K562 (cell line): ENCODE results near the gene BMPER. TPM values are rescaled to one million over a fixed set of nuclear protein-coding genes. Genes with fewer than 3 reads are reported as not detected.

ENCODE experiments used
- ATAC-seq: fragments of 200-7000 bp; cut with Tn5 transposase; 3 replicates; pipeline ENCODE4 v1.9.1; 2020; ENCODE audit warnings: moderate library complexity
- BruUV-seq: library from RNA; stranded (reverse); fragments of 400-500 nt; replicated peaks from 2 replicates; lab custom pipeline; 2021; lab: Mats Ljungman, UMichigan
- CTCF ChIA-PET: fragments of 300-600 bp; formaldehyde crosslinking; extraction: SDS; loops from one replicate; lab custom pipeline; 2021; ENCODE audit warnings: low intra/inter-chr PET ratio; lab: Yijun Ruan, JAX
- POLR2A ChIA-PET: fragments of 300-600, 350-650 bp; sonication (Branson Sonifier 250); formaldehyde crosslinking; extraction: SDS; loops from one replicate; lab custom pipeline; 2021; ENCODE audit warnings: antibody characterized with exemption, inconsistent platforms; lab: Yijun Ruan, JAX
- DNase-seq, 4 experiments: peaks; one replicate each; pipeline versions ENCODE4 v3.0.0 to v3.0.0-alpha.2; 2011 to 2018; ENCODE audit warnings: low spot score in 3 of 4, mixed read lengths in 3 of 4; ENCODE audit errors: extremely low read depth in 1 of 4
- FAIRE-seq: peaks from 2 replicates; lab custom pipeline; 2011; peaks lifted over from hg19 to GRCh38; lab: Jason Lieb, UNC
- H2AFZ ChIP-seq: 2 replicates; pipeline ENCODE4 v1.6.0; 2011; ENCODE audit warnings: low read depth, low read length, control low read depth, inconsistent platforms
- H3K27ac ChIP-seq: fragments of 200-600 bp; 3 replicates; pipeline ENCODE4 v1.8.0; 2011; ENCODE audit warnings: low read depth, mild to moderate bottlenecking, control low read depth, inconsistent platforms, low read length, moderate library complexity, mixed read lengths; ENCODE audit errors: extremely low read depth
- H3K27me3 ChIP-seq, 2 experiments: fragments of 300-600 bp in 1 of 2; 2 replicates in 1 of 2; 3 replicates in 1 of 2; pipeline versions ENCODE4 v1.6.0 to v1.8.0; 2011; ENCODE audit warnings: inconsistent platforms in 2 of 2, low read length in 2 of 2, mild to moderate bottlenecking in 1 of 2, mixed read lengths in 1 of 2, moderate library complexity in 1 of 2; ENCODE audit not compliant: control insufficient read depth in 2 of 2, insufficient read depth in 2 of 2
- H3K36me3 ChIP-seq: fragments of 300-600 bp; 3 replicates; pipeline ENCODE4 v1.8.0; 2011; ENCODE audit warnings: mild to moderate bottlenecking, low read length, inconsistent platforms; ENCODE audit not compliant: control insufficient read depth, insufficient read depth
- H3K4me1 ChIP-seq, 2 experiments: fragments of 200-600 bp in 1 of 2; replicated peaks in 1 of 2; 2 replicates in 1 of 2; 3 replicates in 1 of 2; pipeline versions ENCODE4 v1.5.1 to v1.8.0; 2011; ENCODE audit warnings: inconsistent platforms in 2 of 2, low read length in 2 of 2, mild to moderate bottlenecking in 1 of 2, mixed read lengths in 1 of 2, moderate library complexity in 1 of 2; ENCODE audit not compliant: control insufficient read depth in 2 of 2, insufficient read depth in 2 of 2
- H3K4me2 ChIP-seq: 2 replicates; pipeline ENCODE4 v1.6.1; 2011; ENCODE audit warnings: low read length, control low read depth, inconsistent platforms, mixed read lengths; ENCODE audit not compliant: insufficient read depth
- H3K4me3 ChIP-seq: fragments of 200-600 bp; sonication (generic), shearing (Covaris generic); 2 replicates; pipeline ENCODE4 v1.5.1; 2016; ENCODE audit warnings: control low read depth, inconsistent platforms
- H3K79me2 ChIP-seq: fragments of 200-600 bp; 3 replicates; pipeline ENCODE4 v1.8.0; 2011; ENCODE audit warnings: low read length, inconsistent platforms; ENCODE audit not compliant: control insufficient read depth, insufficient read depth
- H3K9ac ChIP-seq, 2 experiments: 2 replicates each; pipeline versions ENCODE4 v1.6.0 to v1.6.1; 2011; ENCODE audit warnings: low read depth in 2 of 2, low read length in 2 of 2, control low read depth in 1 of 2, inconsistent platforms in 1 of 2, mild to moderate bottlenecking in 1 of 2, mixed read lengths in 1 of 2; ENCODE audit not compliant: insufficient read depth in 1 of 2
- H3K9me1 ChIP-seq: one replicate; pipeline ENCODE4 v1.6.0; 2011; ENCODE audit warnings: inconsistent platforms, mild to moderate bottlenecking, low read length, moderate library complexity; ENCODE audit not compliant: control insufficient read depth, insufficient read depth
- H3K9me3 ChIP-seq: replicated peaks from 2 replicates; pipeline ENCODE4 v1.5.1; 2011; ENCODE audit warnings: low read depth, low read length, inconsistent platforms; ENCODE audit not compliant: control insufficient read depth, insufficient read depth
- H4K20me1 ChIP-seq: replicated peaks from 2 replicates; pipeline ENCODE4 v1.6.1; 2011; ENCODE audit warnings: low read length, inconsistent platforms, mixed read lengths; ENCODE audit not compliant: control insufficient read depth, insufficient read depth
- BRCA1 ChIP-seq, 2 experiments: fragments of 450-650 bp in 1 of 2; sonication (generic) in 1 of 2; formaldehyde crosslinking in 1 of 2; IDR thresholded peaks; 2 replicates each; pipeline versions ENCODE4 v1.5.0 to v1.6.1; 2017 to 2020; ENCODE audit warnings: mild to moderate bottlenecking in 1 of 2, missing genetic modification reagents in 1 of 2
- CBX1 ChIP-seq: sonication (generic); IDR thresholded peaks from 2 replicates; pipeline ENCODE4 v1.6.1; 2016; ENCODE audit warnings: antibody characterized with exemption, low read depth, mild to moderate bottlenecking
- CBX8 ChIP-seq: fragments of 200-600 bp; sonication (generic); IDR thresholded peaks from 2 replicates; pipeline ENCODE4 v1.6.1; 2012; ENCODE audit warnings: borderline replicate concordance, mixed run types, low read depth, mild to moderate bottlenecking, moderate library complexity, mixed read lengths, low read length, control low read depth, inconsistent platforms; ENCODE audit not compliant: poor library complexity, severe bottlenecking; ENCODE audit errors: extremely low read depth
- EGR1 ChIP-seq: fragments of 450-650 bp; conservative IDR thresholded peaks from 2 replicates; pipeline ENCODE4 v1.6.1; 2017; ENCODE audit warnings: mild to moderate bottlenecking
- GATAD2B ChIP-seq: fragments of 450-650 bp; IDR thresholded peaks from 2 replicates; pipeline ENCODE4 v1.6.1; 2017; ENCODE audit warnings: mild to moderate bottlenecking, borderline replicate concordance
- MED1 ChIP-seq: sonication (generic); formaldehyde crosslinking; IDR thresholded peaks from 2 replicates; pipeline ENCODE4 v1.8.1; 2023; ENCODE audit warnings: missing genetic modification reagents, borderline replicate concordance
- NONO ChIP-seq, 2 experiments: fragments of 200-400 bp in 1 of 2; fragments of 450-650 bp in 1 of 2; formaldehyde crosslinking in 1 of 2; IDR thresholded peaks; 2 replicates each; pipeline ENCODE4 v1.6.1; 2017; ENCODE audit warnings: low read depth in 2 of 2, mild to moderate bottlenecking in 2 of 2, moderate library complexity in 2 of 2, low read length in 1 of 2
- RBM34 ChIP-seq: fragments of 200-400 bp; formaldehyde crosslinking; IDR thresholded peaks from 2 replicates; pipeline ENCODE4 v1.6.1; 2018; ENCODE audit warnings: low read length, borderline replicate concordance; ENCODE audit not compliant: insufficient read depth
- SMAD4 ChIP-seq: fragments of 250-450 bp; sonication (Bioruptor Pico); conservative IDR thresholded peaks from 2 replicates; pipeline ENCODE4 v1.8.0; 2021; ENCODE audit warnings: inconsistent platforms, mild to moderate bottlenecking, moderate library complexity
- TCFL5 ChIP-seq: fragments of 250-450 bp; sonication (Bioruptor Pico); conservative IDR thresholded peaks from 2 replicates; pipeline ENCODE4 v1.6.1; 2021; ENCODE audit warnings: mild to moderate bottlenecking, moderate library complexity, matching md5 sums
- XRCC4 ChIP-seq: IDR thresholded peaks from one replicate; pipeline ENCODE4 v1.6.1; 2011; ENCODE audit not compliant: insufficient read depth, insufficient read length; ENCODE audit errors: extremely low read depth
- ZKSCAN3 ChIP-seq: fragments of 250-450 bp; sonication (Bioruptor Pico); IDR thresholded peaks from 2 replicates; pipeline ENCODE4 v1.4.0; 2020
- ZNF124 ChIP-seq: sonication (generic); formaldehyde crosslinking; IDR thresholded peaks from 2 replicates; pipeline ENCODE4 v1.8.1; 2022; ENCODE audit warnings: missing genetic modification reagents
- ZNF785 ChIP-seq: fragments of 250-450 bp; sonication (Bioruptor Pico); IDR thresholded peaks from 2 replicates; pipeline ENCODE4 v1.4.0; 2020; ENCODE audit warnings: mild to moderate bottlenecking
- WGBS: fragments of 100-300 bp; shearing (Covaris generic); methylation state at CpG from one replicate; pipeline ENCODE4 v1.1.6; 2016; ENCODE audit warnings: low coverage, mixed read lengths; ENCODE audit not compliant: insufficient coverage; ENCODE audit errors: missing lambda C conversion rate; 5-methylcytosine and 5-hydroxymethylcytosine counted together
- in situ Hi-C: fragments of 300-500 bp; cut with MboI; formaldehyde crosslinking; loops from 4 replicates; pipeline ENCODE4 v1.15.0; 2018; ENCODE audit warnings: inconsistent platforms, mixed read lengths
- intact Hi-C: fragments of 100-400 bp; cut with micrococcal nuclease; formaldehyde crosslinking; loops from 2 replicates; pipeline ENCODE4 v1.14.2; 2022
- polyA plus RNA-seq, 8 experiments: library from polyadenylated mRNA; depleted of rRNA in 4 of 8; stranded (reverse) in 5 of 8; unstranded in 3 of 8; fragments of >200 nt; fragmentation: Nextera tagmentation in 2 of 8; fragmentation: Illumina TruSeq in 1 of 8; extraction: Ambion mirVana in 2 of 8; extraction: Trizol in 1 of 8; gene quantifications; 2 replicates each; pipeline versions ENCODE4 v1.2.1 to v1.2.3, GENCODE V29; 2011 to 2014; ENCODE audit warnings: inconsistent platforms in 1 of 8, missing spikeins in 1 of 8
- total RNA-seq, 7 experiments: library from RNA; depleted of rRNA in 6 of 7; stranded (reverse); fragments of >200 nt in 6 of 7; fragmentation: Illumina TruSeq in 2 of 7; extraction: Trizol in 2 of 7; gene quantifications; 2 replicates each; pipeline versions ENCODE4 v1.2.1 to v1.2.3, GENCODE V29; 2011 to 2021; ENCODE audit warnings: low replicate concordance in 1 of 7
- TF ChIP-seq, protein P1 (sequence below): sonication (generic); formaldehyde crosslinking; IDR thresholded peaks from 2 replicates; pipeline ENCODE4 v1.4.0; 2020; ENCODE audit warnings: mild to moderate bottlenecking, missing genetic modification reagents
- TF ChIP-seq, protein P2 (sequence below), 2 experiments: fragments of 450-650 bp in 1 of 2; sonication (generic) in 1 of 2; formaldehyde crosslinking in 1 of 2; IDR thresholded peaks in 1 of 2; conservative IDR thresholded peaks in 1 of 2; 2 replicates each; pipeline versions ENCODE4 v1.6.1 to v1.8.1; 2016 to 2023; ENCODE audit warnings: mild to moderate bottlenecking in 2 of 2, moderate library complexity in 2 of 2, inconsistent platforms in 1 of 2, missing genetic modification reagents in 1 of 2
- TF ChIP-seq, protein P3 (sequence below): fragments of 450-650 bp; formaldehyde crosslinking; IDR thresholded peaks from 2 replicates; pipeline ENCODE4 v1.4.0; 2020; ENCODE audit warnings: mild to moderate bottlenecking, moderate library complexity

BMPER gene
- total and polyA plus RNA-seq, 9 of the 15 experiments (the other 6 are each of a cell fraction or from before 2014, with no cell fraction given), result not detected

DNA sequence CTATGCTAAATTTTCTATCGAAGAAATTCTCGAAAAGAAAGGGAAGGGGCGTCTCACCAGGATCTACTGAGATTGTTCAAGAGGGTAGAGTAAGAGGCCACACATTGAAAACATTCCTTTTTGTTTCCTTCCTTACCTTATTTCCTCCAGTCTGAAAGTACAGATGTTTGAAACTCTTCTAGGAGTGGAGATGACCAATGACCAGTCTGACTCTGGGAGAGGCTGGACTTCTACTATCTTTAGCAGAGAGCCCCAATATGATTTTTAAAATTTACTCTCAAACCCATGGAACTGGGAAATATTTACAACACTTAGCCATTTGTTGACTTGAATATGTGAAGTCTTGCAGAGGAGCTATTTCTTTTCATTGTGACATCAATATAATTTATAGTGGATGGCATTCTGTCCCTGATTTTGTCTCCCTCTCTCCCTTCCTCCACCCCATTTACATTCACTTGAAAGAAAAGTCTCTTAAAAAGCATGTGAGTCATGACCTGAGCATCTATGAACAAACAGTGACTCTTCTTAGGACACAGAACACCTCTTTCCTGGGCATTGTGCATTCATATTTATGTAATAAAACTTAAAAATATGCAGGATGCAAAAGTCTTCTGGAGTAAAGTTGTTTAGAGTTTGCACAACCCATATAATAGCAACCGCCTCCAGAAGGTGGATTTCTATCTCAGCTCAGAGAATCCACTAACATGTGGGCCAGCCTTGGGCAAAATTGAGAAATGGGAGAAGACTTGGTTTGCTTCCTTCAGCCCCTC is 31.2 kb upstream of the BMPER start:
- intact Hi-C loops, result no loop called here
- no peaks in the 10 kb centered on the region for H3K27me3 ChIP-seq
- no TSS peak for BruUV-seq
- 5% methylated on average over 3 of the region's 4 CpGs for WGBS
- H3K4me2 ChIP-seq, result no peak overlapping the region
- no peak overlapping the region for H3K4me3 ChIP-seq
- no peak overlapping the region for H3K9ac ChIP-seq
- no peaks in the 10 kb centered on the region for H3K79me2 ChIP-seq
- H3K9me1 ChIP-seq, result no peaks in the 10 kb centered on the region
- no peaks in the 10 kb centered on the region for H3K36me3 ChIP-seq
- H3K9me3 ChIP-seq, result no peaks in the 10 kb centered on the region
- ChIA-PET POLR2A (interaction anchor here (0.7 kb wide), 1 partner anchor 567 kb away, joined by 3 read pairs; no protein-coding TSS in a partner anchor), CTCF (no interaction called here)
- FAIRE-seq (no peak), DNase-seq (no peak), ATAC-seq (no peak)
- no peaks in the 10 kb centered on the region for H3K4me1 ChIP-seq
- H4K20me1 ChIP-seq, result no peaks in the 10 kb centered on the region
- no peak overlapping the region for H3K27ac ChIP-seq
- in situ Hi-C loops, result no loop called here
- no peak overlapping the region for H2AFZ ChIP-seq
- TF ChIP-seq CBX1, result no peak
- no peak for TF ChIP-seq MED1 (CRISPR knock-in tag)
- TF ChIP-seq GATAD2B, result no peak
- TF ChIP-seq ZNF124, result no peak
- TF ChIP-seq, protein P1, sequence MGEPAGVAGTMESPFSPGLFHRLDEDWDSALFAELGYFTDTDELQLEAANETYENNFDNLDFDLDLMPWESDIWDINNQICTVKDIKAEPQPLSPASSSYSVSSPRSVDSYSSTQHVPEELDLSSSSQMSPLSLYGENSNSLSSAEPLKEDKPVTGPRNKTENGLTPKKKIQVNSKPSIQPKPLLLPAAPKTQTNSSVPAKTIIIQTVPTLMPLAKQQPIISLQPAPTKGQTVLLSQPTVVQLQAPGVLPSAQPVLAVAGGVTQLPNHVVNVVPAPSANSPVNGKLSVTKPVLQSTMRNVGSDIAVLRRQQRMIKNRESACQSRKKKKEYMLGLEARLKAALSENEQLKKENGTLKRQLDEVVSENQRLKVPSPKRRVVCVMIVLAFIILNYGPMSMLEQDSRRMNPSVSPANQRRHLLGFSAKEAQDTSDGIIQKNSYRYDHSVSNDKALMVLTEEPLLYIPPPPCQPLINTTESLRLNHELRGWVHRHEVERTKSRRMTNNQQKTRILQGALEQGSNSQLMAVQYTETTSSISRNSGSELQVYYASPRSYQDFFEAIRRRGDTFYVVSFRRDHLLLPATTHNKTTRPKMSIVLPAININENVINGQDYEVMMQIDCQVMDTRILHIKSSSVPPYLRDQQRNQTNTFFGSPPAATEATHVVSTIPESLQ (CRISPR knock-in tag), result no peak
- no peak for TF ChIP-seq ZNF785 (CRISPR knock-in tag)
- no peak for TF ChIP-seq BRCA1 (IDR thresholded peaks at IDR 0.05)
- no peak for TF ChIP-seq BRCA1 (CRISPR knock-in tag; IDR thresholded peaks at IDR 0.05)
- no peak for TF ChIP-seq TCFL5
- no peak for TF ChIP-seq XRCC4
- TF ChIP-seq, protein P2, sequence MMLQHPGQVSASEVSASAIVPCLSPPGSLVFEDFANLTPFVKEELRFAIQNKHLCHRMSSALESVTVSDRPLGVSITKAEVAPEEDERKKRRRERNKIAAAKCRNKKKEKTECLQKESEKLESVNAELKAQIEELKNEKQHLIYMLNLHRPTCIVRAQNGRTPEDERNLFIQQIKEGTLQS (IDR thresholded peaks at IDR 0.05), result no peak
- TF ChIP-seq, protein P2 (CRISPR knock-in tag; conservative IDR thresholded peaks at IDR 0.05), result no peak
- TF ChIP-seq CBX8, result no peak
- TF ChIP-seq SMAD4, result no peak
- TF ChIP-seq ZKSCAN3, result no peak
- no peak for TF ChIP-seq NONO (IDR thresholded peaks at IDR 0.05; ENCODE audit: low read depth in 2 of 2, low read length in 1 of 2)
- no peak for TF ChIP-seq RBM34
- TF ChIP-seq, protein P3, sequence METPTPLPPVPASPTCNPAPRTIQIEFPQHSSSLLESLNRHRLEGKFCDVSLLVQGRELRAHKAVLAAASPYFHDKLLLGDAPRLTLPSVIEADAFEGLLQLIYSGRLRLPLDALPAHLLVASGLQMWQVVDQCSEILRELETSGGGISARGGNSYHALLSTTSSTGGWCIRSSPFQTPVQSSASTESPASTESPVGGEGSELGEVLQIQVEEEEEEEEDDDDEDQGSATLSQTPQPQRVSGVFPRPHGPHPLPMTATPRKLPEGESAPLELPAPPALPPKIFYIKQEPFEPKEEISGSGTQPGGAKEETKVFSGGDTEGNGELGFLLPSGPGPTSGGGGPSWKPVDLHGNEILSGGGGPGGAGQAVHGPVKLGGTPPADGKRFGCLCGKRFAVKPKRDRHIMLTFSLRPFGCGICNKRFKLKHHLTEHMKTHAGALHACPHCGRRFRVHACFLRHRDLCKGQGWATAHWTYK (CRISPR knock-in tag), result no peak
- TF ChIP-seq EGR1, result no peak
